WTC11 (cell line): ENCODE measurements around the gene SLC2A4.

Source experiments
- ATF1 ChIP-seq: sonication (generic); formaldehyde crosslinking; IDR thresholded peaks from 2 replicates; pipeline ENCODE4 v1.8.1; 2023; ENCODE audit warnings: mild to moderate bottlenecking, moderate library complexity, missing genetic modification reagents
- CREM ChIP-seq: sonication (generic); formaldehyde crosslinking; IDR thresholded peaks from 2 replicates; pipeline ENCODE4 v1.8.1; 2022; ENCODE audit warnings: mild to moderate bottlenecking, missing genetic modification reagents, moderate library complexity
- SP1 ChIP-seq: sonication (generic); formaldehyde crosslinking; conservative IDR thresholded peaks from 2 replicates; pipeline ENCODE4 v1.8.1; 2022; ENCODE audit warnings: missing genetic modification reagents
- TF ChIP-seq, protein P1 (sequence below): sonication (generic); formaldehyde crosslinking; IDR thresholded peaks from 2 replicates; pipeline ENCODE4 v1.8.0; 2022; ENCODE audit warnings: mild to moderate bottlenecking, missing genetic modification reagents
- TF ChIP-seq, protein P2 (sequence below): fragments of 200-600 bp; IDR thresholded peaks from 2 replicates; pipeline ENCODE4 v1.8.0; 2022; ENCODE audit warnings: antibody characterized with exemption
- TF ChIP-seq, protein P3 (sequence below): sonication (generic); formaldehyde crosslinking; conservative IDR thresholded peaks from 2 replicates; pipeline ENCODE4 v1.8.1; 2023; ENCODE audit warnings: mild to moderate bottlenecking, low read depth, missing genetic modification reagents, moderate library complexity
- TF ChIP-seq, protein P4 (sequence below): fragments of 250-450 bp; sonication (Bioruptor Pico); conservative IDR thresholded peaks from 2 replicates; pipeline ENCODE4 v1.9.0; 2021; ENCODE audit warnings: mild to moderate bottlenecking
- TF ChIP-seq, protein P5 (sequence below): sonication (generic); formaldehyde crosslinking; IDR thresholded peaks from 2 replicates; pipeline ENCODE4 v1.8.1; 2023; ENCODE audit warnings: mild to moderate bottlenecking, moderate library complexity, missing genetic modification reagents

DNA sequence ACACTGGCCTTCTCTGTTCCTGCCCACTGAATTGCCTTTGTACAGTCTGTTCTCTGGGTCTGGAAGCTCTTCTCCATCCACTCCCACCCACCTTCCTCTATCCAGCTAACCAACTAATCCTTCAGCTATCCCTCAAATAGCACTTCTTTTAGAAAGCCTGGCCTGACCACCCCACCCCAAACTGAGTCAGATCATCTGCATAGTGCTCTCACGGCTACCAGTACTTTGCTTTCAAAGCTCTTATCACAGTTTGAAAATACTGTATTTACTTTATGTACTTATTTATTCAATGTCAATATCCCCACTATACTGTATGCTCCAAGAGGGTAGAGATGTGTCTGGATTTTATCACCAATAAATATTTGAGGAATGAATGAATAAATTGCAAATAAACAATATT is 14.7 kb upstream of the SLC2A4 start:
- TF ChIP-seq, protein P1, sequence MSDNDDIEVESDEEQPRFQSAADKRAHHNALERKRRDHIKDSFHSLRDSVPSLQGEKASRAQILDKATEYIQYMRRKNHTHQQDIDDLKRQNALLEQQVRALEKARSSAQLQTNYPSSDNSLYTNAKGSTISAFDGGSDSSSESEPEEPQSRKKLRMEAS (CRISPR knock-in tag), result no peak
- TF ChIP-seq ATF1 (CRISPR knock-in tag) (no peak), CREM (CRISPR knock-in tag) (no peak), SP1 (no peak)
- TF ChIP-seq, protein P2, sequence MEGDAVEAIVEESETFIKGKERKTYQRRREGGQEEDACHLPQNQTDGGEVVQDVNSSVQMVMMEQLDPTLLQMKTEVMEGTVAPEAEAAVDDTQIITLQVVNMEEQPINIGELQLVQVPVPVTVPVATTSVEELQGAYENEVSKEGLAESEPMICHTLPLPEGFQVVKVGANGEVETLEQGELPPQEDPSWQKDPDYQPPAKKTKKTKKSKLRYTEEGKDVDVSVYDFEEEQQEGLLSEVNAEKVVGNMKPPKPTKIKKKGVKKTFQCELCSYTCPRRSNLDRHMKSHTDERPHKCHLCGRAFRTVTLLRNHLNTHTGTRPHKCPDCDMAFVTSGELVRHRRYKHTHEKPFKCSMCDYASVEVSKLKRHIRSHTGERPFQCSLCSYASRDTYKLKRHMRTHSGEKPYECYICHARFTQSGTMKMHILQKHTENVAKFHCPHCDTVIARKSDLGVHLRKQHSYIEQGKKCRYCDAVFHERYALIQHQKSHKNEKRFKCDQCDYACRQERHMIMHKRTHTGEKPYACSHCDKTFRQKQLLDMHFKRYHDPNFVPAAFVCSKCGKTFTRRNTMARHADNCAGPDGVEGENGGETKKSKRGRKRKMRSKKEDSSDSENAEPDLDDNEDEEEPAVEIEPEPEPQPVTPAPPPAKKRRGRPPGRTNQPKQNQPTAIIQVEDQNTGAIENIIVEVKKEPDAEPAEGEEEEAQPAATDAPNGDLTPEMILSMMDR, result no peak
- TF ChIP-seq, protein P3, sequence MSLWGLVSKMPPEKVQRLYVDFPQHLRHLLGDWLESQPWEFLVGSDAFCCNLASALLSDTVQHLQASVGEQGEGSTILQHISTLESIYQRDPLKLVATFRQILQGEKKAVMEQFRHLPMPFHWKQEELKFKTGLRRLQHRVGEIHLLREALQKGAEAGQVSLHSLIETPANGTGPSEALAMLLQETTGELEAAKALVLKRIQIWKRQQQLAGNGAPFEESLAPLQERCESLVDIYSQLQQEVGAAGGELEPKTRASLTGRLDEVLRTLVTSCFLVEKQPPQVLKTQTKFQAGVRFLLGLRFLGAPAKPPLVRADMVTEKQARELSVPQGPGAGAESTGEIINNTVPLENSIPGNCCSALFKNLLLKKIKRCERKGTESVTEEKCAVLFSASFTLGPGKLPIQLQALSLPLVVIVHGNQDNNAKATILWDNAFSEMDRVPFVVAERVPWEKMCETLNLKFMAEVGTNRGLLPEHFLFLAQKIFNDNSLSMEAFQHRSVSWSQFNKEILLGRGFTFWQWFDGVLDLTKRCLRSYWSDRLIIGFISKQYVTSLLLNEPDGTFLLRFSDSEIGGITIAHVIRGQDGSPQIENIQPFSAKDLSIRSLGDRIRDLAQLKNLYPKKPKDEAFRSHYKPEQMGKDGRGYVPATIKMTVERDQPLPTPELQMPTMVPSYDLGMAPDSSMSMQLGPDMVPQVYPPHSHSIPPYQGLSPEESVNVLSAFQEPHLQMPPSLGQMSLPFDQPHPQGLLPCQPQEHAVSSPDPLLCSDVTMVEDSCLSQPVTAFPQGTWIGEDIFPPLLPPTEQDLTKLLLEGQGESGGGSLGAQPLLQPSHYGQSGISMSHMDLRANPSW, result no peak
- TF ChIP-seq, protein P4, sequence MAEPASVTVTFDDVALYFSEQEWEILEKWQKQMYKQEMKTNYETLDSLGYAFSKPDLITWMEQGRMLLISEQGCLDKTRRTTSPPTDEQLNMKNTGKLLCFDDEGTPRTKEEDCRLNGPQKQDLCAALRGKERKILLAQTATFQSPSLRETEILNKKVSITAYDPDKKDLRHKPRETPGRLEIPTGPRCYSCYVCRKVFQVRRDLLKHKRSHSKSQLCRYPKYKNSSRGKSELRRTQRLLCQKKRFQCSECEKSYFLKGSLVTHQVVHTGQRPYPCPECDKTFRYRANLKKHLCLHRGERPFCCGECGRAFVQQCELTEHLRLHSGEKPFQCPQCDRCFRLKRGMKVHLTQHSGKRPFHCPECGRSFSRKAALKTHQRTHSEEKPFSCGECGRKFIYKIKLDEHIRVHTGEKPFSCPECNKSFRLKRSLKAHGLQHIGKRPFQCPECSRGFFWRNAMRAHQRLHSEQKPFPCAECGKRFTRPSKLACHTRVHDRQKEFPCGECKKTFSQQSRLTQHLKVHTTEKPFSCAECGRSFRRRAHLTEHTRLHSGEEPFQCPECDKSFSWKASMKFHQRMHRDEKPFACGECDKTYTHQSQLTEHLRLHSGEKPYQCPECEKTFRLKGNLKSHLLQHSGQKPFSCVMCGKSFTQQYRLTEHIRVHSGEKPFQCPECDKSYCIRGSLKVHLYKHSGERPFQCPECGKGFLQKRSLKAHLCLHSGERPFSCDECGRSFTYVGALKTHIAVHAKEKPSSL (CRISPR knock-in tag), result no peak
- TF ChIP-seq, protein P5, sequence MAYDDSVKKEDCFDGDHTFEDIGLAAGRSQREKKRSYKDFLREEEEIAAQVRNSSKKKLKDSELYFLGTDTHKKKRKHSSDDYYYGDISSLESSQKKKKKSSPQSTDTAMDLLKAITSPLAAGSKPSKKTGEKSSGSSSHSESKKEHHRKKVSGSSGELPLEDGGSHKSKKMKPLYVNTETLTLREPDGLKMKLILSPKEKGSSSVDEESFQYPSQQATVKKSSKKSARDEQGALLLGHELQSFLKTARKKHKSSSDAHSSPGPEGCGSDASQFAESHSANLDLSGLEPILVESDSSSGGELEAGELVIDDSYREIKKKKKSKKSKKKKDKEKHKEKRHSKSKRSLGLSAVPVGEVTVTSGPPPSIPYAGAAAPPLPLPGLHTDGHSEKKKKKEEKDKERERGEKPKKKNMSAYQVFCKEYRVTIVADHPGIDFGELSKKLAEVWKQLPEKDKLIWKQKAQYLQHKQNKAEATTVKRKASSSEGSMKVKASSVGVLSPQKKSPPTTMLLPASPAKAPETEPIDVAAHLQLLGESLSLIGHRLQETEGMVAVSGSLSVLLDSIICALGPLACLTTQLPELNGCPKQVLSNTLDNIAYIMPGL (CRISPR knock-in tag), result no peak
